ENCODE data around the gene PAIP2. TPM values are rescaled to one million over a fixed set of nuclear protein-coding genes. Genes with fewer than 3 reads are reported as not detected.

PAIP2 gene
- 142 TPM for polyA plus RNA-seq (2013, experiment 1 of 2)
- polyA plus RNA-seq (2013, experiment 2 of 2): 165 TPM

- Histone ChIP-seq H3K9ac (ENCODE audit: low read depth, low read length) (peak within 1 kb of the TSS; percentile 99), H3K9me3 (ENCODE audit: insufficient read depth, low read depth, low read length) (no peaks in the 10 kb centered on the region), H3K27ac (ENCODE audit: low read depth, low read length) (peak within 1 kb of the TSS; percentile 95), H3K36me3 (ENCODE audit: insufficient read depth, low read length) (peaks cover 16% of the 10 kb centered on the region; the same call in 1 of the 2 replicates), H3K4me1 (ENCODE audit: insufficient read depth, low read length) (peaks cover 11% of the 10 kb centered on the region), H3K27me3 (ENCODE audit: insufficient read depth, low read length) (no peaks in the 10 kb centered on the region), H3K4me3 (ENCODE audit: low read length) (peak within 1 kb of the TSS; percentile 83)
- under 1% methylated on average over 66 of the region's 66 CpGs for WGBS
These were observed at the start of gene PAIP2 for GRCh38 chr5:139341689-139342422. PAIP2 (plus strand) TSS chr5:139341854; CDS start chr5:139363785, 21,931 bp downstream.

GRCh38 chr5:139293202-139293506 lies 48.5 kb upstream of the PAIP2 start:
- H3K27ac ChIP-seq (ENCODE audit: low read depth, low read length): peak overlapping the region; percentile 69; the same call in 1 of the 2 replicates
- peak overlapping the region; percentile 82 for H3K4me3 ChIP-seq (ENCODE audit: low read length)
- peak overlapping the region; percentile 99 for H3K9ac ChIP-seq (ENCODE audit: low read depth, low read length)
- WGBS: 37% methylated on average over 9 of the region's 11 CpGs
- H3K9me3 ChIP-seq (ENCODE audit: insufficient read depth, low read depth, low read length): no peaks in the 10 kb centered on the region
- H3K27me3 ChIP-seq (ENCODE audit: insufficient read depth, low read length): no peaks in the 10 kb centered on the region
- H3K36me3 ChIP-seq (ENCODE audit: insufficient read depth, low read length): peaks cover 13% of the 10 kb centered on the region
- H3K4me1 ChIP-seq (ENCODE audit: insufficient read depth, low read length): peaks cover 26% of the 10 kb centered on the region

- Histone ChIP-seq H3K4me3 (ENCODE audit: low read length) (peak within 1 kb of the TSS; percentile 82), H3K4me1 (ENCODE audit: insufficient read depth, low read length) (peaks cover 31% of the 10 kb centered on the region), H3K9ac (ENCODE audit: low read depth, low read length) (peak within 1 kb of the TSS; percentile 99), H3K27ac (ENCODE audit: low read depth, low read length) (peak within 1 kb of the TSS; percentile 100), H3K36me3 (ENCODE audit: insufficient read depth, low read length) (peaks cover 15% of the 10 kb centered on the region), H3K9me3 (ENCODE audit: insufficient read depth, low read depth, low read length) (no peaks in the 10 kb centered on the region), H3K27me3 (ENCODE audit: insufficient read depth, low read length) (no peaks in the 10 kb centered on the region)
- under 1% methylated on average over 80 of the region's 88 CpGs for WGBS
These were observed 47.9 kb upstream of the PAIP2 start, which contains the start of gene MATR3 for GRCh38 chr5:139293507-139294373. MATR3 (plus strand) TSS chr5:139293740; CDS start chr5:139307416, 13,676 bp downstream.

GRCh38 chr5:139294374-139295165 lies 47.1 kb upstream of the PAIP2 start:
- under 1% methylated on average over 48 of the region's 48 CpGs for WGBS
- no peaks in the 10 kb centered on the region for H3K27me3 ChIP-seq (ENCODE audit: insufficient read depth, low read length)
- H3K9me3 ChIP-seq (ENCODE audit: insufficient read depth, low read depth, low read length): no peaks in the 10 kb centered on the region
- H3K9ac ChIP-seq (ENCODE audit: low read depth, low read length): peak overlapping the region; percentile 99
- peaks cover 21% of the 10 kb centered on the region for H3K36me3 ChIP-seq (ENCODE audit: insufficient read depth, low read length)
- H3K27ac ChIP-seq (ENCODE audit: low read depth, low read length): peak overlapping the region; percentile 100
- peaks cover 34% of the 10 kb centered on the region for H3K4me1 ChIP-seq (ENCODE audit: insufficient read depth, low read length)
- H3K4me3 ChIP-seq (ENCODE audit: low read length): peak overlapping the region; percentile 82

- Histone ChIP-seq H3K4me1 (ENCODE audit: insufficient read depth, low read length) (peaks cover 34% of the 10 kb centered on the region), H3K4me3 (ENCODE audit: low read length) (peak overlapping the region; percentile 82), H3K9me3 (ENCODE audit: insufficient read depth, low read depth, low read length) (no peaks in the 10 kb centered on the region), H3K9ac (ENCODE audit: low read depth, low read length) (peak overlapping the region; percentile 99), H3K27me3 (ENCODE audit: insufficient read depth, low read length) (no peaks in the 10 kb centered on the region), H3K36me3 (ENCODE audit: insufficient read depth, low read length) (peaks cover 22% of the 10 kb centered on the region), H3K27ac (ENCODE audit: low read depth, low read length) (peak overlapping the region; percentile 100)
- WGBS: 54% methylated on average over 16 of the region's 16 CpGs
These were observed 46.2 kb upstream of the PAIP2 start for GRCh38 chr5:139295346-139296057.

- WGBS: 67% methylated on average over 5 of the region's 6 CpGs
- Histone ChIP-seq H3K36me3 (ENCODE audit: insufficient read depth, low read length) (peaks cover 16% of the 10 kb centered on the region), H3K4me3 (ENCODE audit: low read length) (peak overlapping the region; percentile 82), H3K27me3 (ENCODE audit: insufficient read depth, low read length) (no peaks in the 10 kb centered on the region), H3K4me1 (ENCODE audit: insufficient read depth, low read length) (peaks cover 34% of the 10 kb centered on the region), H3K9me3 (ENCODE audit: insufficient read depth, low read depth, low read length) (no peaks in the 10 kb centered on the region), H3K27ac (ENCODE audit: low read depth, low read length) (no peak overlapping the region), H3K9ac (ENCODE audit: low read depth, low read length) (peak overlapping the region; percentile 27; the same call in 1 of the 2 replicates)
These were observed 45.5 kb upstream of the PAIP2 start for GRCh38 chr5:139296198-139296597.

- H3K36me3 ChIP-seq (ENCODE audit: insufficient read depth, low read length): peaks cover 19% of the 10 kb centered on the region
- H3K9me3 ChIP-seq (ENCODE audit: insufficient read depth, low read depth, low read length): no peaks in the 10 kb centered on the region
- H3K9ac ChIP-seq (ENCODE audit: low read depth, low read length): no peak overlapping the region
- H3K27me3 ChIP-seq (ENCODE audit: insufficient read depth, low read length): no peaks in the 10 kb centered on the region
- peak overlapping the region; percentile 82 for H3K4me3 ChIP-seq (ENCODE audit: low read length)
- no peak overlapping the region for H3K27ac ChIP-seq (ENCODE audit: low read depth, low read length)
- peaks cover 38% of the 10 kb centered on the region for H3K4me1 ChIP-seq (ENCODE audit: insufficient read depth, low read length)
- 48% methylated on average over 12 of the region's 12 CpGs for WGBS
These were observed 44.8 kb upstream of the PAIP2 start for GRCh38 chr5:139296862-139297326.

- peak overlapping the region; percentile 82 for H3K4me3 ChIP-seq (ENCODE audit: low read length)
- 100% methylated on average over 1 of the region's 2 CpGs for WGBS
- H3K27ac ChIP-seq (ENCODE audit: low read depth, low read length): no peak overlapping the region
- H3K27me3 ChIP-seq (ENCODE audit: insufficient read depth, low read length): no peaks in the 10 kb centered on the region
- H3K9me3 ChIP-seq (ENCODE audit: insufficient read depth, low read depth, low read length): no peaks in the 10 kb centered on the region
- H3K4me1 ChIP-seq (ENCODE audit: insufficient read depth, low read length): peaks cover 38% of the 10 kb centered on the region
- peaks cover 23% of the 10 kb centered on the region for H3K36me3 ChIP-seq (ENCODE audit: insufficient read depth, low read length)
- H3K9ac ChIP-seq (ENCODE audit: low read depth, low read length): peak overlapping the region; percentile 14; the same call in 1 of the 2 replicates
These were observed 44.1 kb upstream of the PAIP2 start for GRCh38 chr5:139297439-139298133.

GRCh38 chr5:139298242-139298641 lies 43.4 kb upstream of the PAIP2 start:
- peak overlapping the region; percentile 14; the same call in 1 of the 2 replicates for H3K9ac ChIP-seq (ENCODE audit: low read depth, low read length)
- H3K27ac ChIP-seq (ENCODE audit: low read depth, low read length): no peak overlapping the region

More at GRCh38 chr5:139298242-139298641, 43.4 kb upstream of the PAIP2 start:
- Histone ChIP-seq H3K27me3 (ENCODE audit: insufficient read depth, low read length) (no peaks in the 10 kb centered on the region), H3K4me3 (ENCODE audit: low read length) (peak overlapping the region; percentile 82; the same call in 1 of the 2 replicates), H3K36me3 (ENCODE audit: insufficient read depth, low read length) (peaks cover 23% of the 10 kb centered on the region), H3K9me3 (ENCODE audit: insufficient read depth, low read depth, low read length) (no peaks in the 10 kb centered on the region), H3K4me1 (ENCODE audit: insufficient read depth, low read length) (peaks cover 38% of the 10 kb centered on the region)
- 79% methylated on average over 11 of the region's 11 CpGs for WGBS
